GM12864 (cell line): ENCODE results near the gene RELN.
"Not testable (repeated sequence)": the region's sequence is repeated elsewhere in the genome, so short reads cannot be mapped to it uniquely, and the experiment has no call there.

ENCODE experiments used
- DNase-seq: peaks from one replicate; pipeline ENCODE4 v3.0.0-alpha.2; 2011; ENCODE audit warnings: low read depth
- H3K4me3 ChIP-seq: 2 replicates; pipeline ENCODE4 v1.5.1; 2011; ENCODE audit warnings: mild to moderate bottlenecking, low read depth, low read length, control low read depth
- TF ChIP-seq, protein P1 (sequence below): IDR thresholded peaks from 2 replicates; pipeline ENCODE4 v1.5.1; 2011; ENCODE audit warnings: low read depth, mild to moderate bottlenecking, moderate library complexity, low read length, control low read depth, inconsistent platforms; ENCODE audit errors: missing control alignments

RELN gene

DNA sequence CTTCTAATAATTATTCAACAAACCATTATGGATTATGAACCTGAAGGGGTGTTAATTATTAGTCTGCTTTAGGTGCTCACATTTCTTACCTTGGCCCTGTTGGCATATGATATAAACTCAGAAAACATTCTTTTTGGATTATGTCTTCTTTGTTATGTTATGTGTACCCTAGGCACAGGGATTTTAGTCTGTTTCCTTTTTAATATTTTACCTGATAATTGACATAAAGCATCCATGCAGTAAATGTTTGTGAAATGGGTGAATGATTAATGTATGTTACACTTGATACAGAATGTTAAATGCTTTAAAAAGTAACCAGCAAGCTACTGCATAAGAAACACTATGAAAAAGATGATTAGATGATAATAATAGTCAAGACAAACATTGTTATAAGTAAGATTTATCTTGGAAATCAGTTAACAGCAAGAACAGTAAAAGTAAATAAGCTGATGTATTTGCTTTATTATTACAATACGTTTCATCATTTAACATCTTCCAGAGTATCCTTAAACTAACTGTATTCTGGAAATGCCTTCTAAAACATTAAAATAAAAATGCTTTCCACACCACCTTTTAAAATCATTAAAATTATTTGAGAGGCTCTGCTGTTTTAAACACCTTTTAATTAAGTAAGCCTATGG, 204.7 kb downstream of the RELN start:
- DNase-seq, result no peak
- H3K4me3 ChIP-seq, result no peak overlapping the region
- TF ChIP-seq, protein P1, sequence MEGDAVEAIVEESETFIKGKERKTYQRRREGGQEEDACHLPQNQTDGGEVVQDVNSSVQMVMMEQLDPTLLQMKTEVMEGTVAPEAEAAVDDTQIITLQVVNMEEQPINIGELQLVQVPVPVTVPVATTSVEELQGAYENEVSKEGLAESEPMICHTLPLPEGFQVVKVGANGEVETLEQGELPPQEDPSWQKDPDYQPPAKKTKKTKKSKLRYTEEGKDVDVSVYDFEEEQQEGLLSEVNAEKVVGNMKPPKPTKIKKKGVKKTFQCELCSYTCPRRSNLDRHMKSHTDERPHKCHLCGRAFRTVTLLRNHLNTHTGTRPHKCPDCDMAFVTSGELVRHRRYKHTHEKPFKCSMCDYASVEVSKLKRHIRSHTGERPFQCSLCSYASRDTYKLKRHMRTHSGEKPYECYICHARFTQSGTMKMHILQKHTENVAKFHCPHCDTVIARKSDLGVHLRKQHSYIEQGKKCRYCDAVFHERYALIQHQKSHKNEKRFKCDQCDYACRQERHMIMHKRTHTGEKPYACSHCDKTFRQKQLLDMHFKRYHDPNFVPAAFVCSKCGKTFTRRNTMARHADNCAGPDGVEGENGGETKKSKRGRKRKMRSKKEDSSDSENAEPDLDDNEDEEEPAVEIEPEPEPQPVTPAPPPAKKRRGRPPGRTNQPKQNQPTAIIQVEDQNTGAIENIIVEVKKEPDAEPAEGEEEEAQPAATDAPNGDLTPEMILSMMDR, result no peak

DNA sequence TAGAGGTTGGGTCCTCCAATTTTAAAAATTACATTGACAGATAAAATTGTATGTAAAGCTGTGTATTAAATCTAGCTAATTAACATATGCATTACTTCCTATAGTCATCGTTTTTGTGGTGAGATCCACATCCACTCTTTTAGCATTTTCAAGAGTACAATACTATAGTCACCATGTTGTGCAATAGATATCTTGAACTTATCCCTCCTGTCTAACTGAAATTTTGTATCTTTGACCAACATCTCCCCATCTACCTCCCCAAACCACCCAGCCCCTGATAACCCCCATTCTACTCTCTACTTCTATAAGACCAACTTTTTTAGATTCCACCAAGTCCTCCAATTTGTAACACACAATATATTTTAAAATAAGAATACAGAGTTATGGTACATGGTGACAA, 208.0 kb downstream of the RELN start:
- DNase-seq, result no peak
- no peak overlapping the region for H3K4me3 ChIP-seq
- TF ChIP-seq, protein P1, result no peak

DNA sequence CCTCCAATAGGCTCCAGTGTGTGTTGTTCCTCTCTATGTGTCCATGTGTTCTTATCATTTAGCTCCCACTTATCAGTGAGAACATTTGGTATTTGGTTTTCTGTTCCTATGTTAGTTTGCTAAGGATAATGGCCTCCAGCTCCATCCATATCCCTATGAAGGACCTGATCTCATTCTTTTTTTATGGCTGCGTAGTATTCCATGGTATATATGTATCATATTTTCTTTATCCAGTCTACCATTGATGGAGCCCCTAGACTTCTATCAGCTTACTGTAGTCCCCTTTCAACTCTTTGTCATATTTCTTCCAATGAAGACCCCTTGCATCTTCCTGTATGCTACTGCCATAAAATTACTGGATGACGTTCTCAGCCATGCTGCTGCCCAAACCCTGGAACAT, 208.9 kb downstream of the RELN start:
- not testable (repeated sequence) for DNase-seq, H3K4me3 ChIP-seq

DNA sequence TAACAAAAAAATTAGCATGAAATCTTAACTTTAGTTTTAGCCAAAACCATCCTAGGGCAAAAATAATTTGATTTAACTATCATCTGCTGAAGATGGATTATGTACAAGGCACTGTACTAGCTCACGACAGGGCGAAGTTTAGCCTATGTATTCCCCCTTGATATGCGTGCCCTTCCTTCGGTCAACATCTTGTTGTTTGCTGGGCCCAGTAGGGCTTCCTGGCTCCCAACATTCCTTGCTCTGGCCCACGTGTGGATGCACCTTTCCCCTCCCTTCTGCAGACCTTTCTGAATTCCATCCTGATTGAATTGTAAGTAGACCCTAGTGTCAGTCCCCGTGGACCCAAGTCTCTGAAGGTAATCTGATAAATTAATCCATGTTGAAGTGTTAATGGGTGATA, 212.0 kb downstream of the RELN start:
- TF ChIP-seq, protein P1, result no peak
- DNase-seq, result no peak
- H3K4me3 ChIP-seq, result no peak overlapping the region

DNA sequence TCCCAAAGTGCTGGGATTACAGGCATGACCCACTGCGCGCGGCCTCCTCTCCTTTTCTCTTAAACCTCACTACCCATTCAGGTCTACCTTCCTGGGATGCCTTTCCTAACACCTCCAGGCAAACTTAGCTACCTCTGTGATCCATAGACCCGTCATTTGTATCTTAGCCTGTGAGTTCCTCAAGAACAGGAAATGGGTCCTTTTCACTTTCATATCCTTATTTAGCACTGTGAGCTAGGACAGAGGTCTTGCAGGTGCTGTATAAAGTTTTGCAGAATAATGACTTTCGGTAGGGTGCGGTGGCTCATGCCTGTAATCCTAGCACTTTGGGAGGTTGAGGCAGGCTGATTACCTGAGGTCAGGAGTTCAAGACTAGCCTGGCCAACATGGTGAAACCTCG, 215.7 kb downstream of the RELN start:
- no peak overlapping the region for H3K4me3 ChIP-seq
- TF ChIP-seq, protein P1, result no peak
- no peak for DNase-seq

DNA sequence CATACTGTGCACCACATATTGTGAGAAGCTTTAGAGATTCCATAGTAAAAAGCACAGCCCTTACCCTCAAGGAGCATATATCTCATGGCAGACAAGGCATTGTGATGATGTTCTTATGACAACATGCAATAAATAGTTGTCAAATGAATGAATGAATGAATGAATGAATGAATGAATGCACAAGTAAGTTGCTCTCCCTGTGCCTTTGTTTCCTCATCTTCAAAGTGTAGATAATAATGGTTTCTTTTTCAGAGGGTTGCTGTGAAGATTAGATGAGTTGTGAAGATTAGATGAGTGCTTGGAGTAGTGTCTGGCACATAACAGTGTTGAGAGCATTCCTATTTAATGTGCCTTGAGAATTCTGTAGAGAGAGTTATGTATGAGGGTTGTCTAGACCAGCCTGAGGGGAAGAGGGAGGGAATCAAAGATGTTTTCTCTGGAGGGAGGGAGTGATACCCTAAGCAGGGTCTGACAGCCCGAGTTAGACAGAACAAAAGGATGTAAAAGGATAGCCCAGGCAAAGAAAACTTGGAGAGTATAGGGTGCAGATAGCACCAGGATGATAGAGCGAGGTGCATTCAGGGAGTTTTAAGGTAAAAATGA, 217.2 kb downstream of the RELN start:
- no peak for DNase-seq

DNA sequence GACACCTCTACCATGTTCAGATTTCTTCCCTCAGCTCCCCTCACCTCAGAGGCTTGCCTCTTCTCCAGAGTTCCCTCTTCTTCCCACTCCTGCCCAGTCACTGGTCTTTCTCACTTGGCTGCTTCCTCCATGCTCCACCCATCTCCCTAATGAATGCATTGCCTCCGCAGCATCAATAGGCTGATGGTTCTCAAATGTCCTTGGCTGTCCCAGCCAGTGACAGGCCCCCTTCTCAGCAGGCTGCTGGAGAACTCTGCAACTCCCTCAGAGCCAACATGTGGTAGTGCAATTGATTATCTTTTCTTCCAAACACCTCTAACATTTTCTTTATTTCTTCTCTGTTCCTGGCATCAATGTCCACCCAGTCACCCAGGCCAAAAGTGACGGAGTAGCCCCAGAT, 218.2 kb downstream of the RELN start:
- TF ChIP-seq, protein P1, result no peak
- no peak overlapping the region for H3K4me3 ChIP-seq
- DNase-seq, result no peak

More for the DNA sequence above, 217.2 kb downstream of the RELN start:
- no peak overlapping the region for H3K4me3 ChIP-seq
- TF ChIP-seq, protein P1, result no peak
